ENCODE data around the gene CD58.

The CD58 gene

GRCh38 chr1:116508085-116508983 is 62.5 kb downstream of the CD58 start:
- no peak for DNase-seq

DNA sequence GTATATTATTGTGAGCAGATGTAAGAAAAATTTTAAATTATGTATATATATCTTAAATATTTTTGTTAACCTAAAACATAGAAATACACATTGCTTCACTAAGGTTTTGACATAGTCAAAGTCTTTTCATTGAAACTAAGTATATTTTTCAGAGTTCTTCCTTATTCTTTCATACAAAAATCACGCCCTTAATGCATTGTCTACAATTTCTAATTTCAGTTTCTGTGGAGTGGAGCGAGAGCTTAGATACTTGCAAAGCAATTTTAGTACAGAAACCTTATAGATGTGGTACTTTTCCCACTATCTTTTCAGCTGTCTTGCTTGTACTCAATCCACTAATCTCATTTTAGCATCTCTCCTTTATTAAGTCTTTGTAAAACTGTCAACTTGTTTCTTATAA is 63.2 kb downstream of the CD58 start:
- no peak for DNase-seq

- DNase-seq, result no peak
Measured at GRCh38 chr1:116506132-116507004, 64.5 kb downstream of the CD58 start.

DNA sequence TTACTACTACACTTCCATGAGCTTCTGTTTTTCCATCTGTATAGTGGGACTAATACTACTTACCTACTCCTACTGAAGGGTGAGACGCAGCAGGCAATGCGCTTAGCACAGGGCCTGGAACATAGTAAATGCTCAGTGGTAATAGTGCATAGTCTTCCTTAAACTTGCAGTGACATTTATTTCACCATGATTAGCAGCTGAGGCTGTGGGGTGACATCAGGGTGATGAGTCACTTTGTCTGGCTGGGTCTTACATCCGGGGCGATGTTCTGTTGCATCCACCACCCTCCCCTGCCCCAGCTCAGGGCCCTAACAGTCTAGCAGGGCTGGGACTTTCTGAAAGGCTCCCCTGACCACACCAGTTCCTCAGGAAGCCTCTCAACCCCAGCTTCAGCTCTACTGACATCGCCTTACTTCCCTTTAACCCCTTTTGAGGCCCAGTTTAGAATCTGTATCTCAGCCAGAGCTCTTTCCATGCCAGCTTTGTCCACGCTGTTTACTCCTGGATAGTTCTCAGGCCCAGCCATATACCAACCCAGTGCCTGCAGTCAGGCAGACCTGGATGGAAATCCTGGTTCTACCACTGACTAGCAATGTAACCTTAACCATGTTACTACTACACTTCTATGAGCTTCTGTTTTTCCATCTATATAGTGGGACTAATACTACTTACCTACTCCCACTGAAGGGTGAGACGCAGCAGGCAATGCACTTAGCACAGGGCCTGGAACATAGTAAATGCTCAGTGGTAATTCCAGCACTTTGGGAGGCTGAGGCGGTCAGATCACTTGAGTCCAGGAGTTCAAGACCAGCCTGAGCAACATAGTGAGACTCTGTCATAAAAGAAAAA is 66.3 kb downstream of the CD58 start:
- no peak for DNase-seq

DNA sequence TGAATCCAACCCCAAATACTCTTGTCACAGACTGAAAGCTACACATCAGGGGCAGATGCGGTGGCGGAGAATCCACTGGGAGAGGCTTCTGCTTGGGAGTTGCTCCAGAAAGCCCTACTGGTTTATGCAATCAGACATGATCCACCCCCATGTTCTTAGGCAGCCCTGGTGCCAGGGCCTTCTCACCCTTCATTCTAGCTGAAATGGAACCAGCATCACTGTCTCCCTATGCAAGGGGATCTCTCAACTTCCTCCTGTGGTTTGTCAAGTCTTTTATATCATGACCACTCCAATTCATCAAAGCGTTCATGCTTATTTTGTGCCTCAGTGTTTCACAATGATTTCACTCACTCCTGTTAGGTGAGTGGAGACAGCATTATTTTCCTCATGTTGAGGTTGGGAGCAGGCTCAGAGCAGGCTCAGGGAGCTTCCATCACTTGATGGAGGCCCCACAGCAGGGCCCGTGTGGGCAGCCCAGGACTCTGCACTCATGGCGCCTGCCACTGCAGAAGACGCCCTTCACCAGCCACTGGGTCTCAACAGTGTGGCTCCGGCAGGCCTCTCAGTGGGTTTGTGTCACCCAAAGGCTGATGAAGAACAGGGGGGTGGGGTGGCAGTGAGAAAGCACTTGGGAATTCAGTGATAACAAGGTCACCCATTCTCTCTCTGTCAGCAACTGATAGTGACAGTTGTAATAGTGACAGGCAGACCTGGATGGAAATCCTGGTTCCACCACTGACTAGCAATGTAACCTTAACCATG is 67.1 kb downstream of the CD58 start:
- DNase-seq, result no peak

DNA sequence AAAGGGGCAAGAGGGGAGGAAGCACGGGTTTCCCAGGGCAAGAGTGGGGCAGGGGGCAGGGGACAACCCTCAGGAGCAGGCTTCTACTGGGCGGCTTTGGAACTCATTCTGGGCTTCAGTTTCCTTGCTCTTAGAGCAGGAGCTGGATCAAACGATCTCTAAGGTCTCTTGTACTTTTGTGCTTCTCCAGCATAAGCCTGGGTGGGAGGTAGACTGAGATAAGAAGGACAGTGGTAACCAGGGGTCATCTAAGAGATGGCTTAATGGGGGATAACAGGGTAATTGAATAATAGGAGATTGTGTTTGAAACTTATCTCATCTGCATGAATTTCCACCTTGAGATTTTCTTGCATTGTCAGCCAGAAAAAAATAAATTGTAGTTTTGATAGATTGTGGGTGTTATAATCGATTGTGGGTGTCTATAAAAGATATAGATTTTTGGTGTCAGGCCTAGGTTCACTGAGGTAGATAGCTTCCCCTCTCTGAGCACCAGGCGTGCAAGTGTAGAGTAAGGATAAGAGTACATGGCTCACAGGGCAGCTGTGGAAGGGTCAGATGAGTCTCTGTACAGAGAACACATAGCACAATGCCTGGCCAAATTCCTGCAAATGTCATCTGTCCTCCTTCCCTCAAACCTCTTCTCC is 68.0 kb downstream of the CD58 start:
- no peak for DNase-seq

GRCh38 chr1:116501870-116502244 is 69.0 kb downstream of the CD58 start:
- DNase-seq, result no peak

DNA sequence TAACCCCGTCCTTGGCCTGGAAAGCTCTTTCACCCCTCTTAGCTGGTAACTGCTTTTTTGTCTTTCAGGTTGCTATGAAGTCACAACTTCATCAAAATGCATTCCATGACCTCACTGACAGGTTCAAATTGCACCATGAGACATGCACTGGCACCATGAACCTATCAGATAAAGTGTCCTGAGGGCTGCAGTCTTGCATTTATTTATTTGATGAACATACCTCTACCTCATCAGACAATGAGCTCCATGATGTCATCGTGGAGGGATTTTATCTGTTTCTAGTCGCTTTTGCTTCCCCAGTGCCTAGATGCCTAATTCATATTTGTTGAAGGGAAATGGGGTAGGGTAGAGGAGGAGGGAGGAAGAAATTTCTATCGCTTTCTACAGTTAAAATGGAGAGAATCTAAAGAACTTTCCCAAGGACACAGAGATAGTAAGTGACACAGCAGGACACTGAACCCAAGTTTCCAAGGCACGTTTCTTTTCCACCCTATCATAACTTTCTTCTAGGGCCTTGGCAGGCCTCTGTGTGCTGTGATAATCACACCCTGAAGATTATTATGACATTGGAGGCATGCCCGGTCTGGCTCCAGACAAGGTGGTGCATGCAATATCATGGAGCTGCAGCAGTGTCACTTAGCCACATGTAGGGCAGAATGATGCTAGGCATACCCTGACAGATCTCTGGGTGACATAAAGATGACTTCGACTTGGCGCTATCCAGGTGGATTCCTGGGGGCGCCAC is 69.5 kb downstream of the CD58 start:
- DNase-seq, result no peak

DNA sequence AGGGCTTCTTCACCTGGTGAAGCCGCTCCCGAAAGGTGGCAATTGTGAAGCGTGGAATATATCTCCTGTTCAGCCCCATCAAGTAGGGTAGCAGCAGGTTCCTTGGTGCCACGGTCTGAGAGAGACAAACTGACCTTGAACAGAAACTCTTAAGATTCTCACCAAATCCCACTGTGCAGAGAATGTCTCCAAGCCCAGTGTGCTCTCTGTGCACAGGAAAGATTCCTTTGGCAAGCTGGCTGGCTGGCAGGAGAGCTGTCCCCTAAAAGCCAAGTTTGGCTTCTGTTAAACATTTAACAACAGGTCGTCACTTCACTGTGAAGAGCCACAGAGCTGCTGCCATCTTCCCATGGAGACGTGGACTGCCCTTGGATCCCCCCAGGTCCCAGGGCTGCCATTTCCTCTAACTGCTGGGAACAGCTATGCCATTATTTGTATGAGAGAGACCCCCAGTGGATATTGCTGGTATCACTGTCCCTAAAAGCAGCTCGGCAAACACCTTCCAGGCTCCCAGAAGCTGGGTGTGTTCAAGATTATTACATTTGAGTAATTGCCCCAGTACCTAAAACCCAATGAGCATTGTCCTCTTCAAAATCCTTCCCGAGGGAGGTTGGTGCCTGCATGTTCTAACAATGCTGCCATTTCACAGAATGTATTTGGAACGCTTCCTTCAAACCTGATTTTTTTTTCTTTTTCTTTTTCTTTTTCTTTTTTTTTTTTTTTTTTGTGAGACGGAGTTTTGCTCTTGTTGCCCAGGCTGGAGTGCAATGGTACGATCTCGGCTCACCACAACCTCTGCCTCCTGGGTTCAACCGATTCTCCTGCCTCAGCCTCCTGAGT is 71.8 kb downstream of the CD58 start:
- DNase-seq, result peak; percentile 43 to 47

GRCh38 chr1:116497656-116498055 is 73.2 kb downstream of the CD58 start:
- DNase-seq, result no peak

DNA sequence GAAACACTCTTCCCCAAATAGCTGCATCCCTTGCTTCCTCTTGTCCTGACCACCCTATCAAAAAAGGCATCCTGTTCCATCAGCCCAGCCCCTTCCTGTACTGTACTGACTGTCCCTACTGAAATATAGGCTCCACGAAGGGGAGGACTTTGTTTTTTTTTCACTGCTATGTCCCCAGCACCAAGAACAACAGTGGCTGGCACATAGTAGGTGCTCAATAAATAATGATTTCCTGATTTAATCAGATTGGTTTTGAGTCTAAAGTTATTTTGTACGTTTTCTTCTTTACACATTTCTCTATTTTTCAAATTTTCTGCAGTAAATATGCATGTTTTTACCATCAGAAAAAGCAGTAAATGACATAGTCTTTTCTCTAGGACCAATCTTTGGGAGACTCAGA is 73.9 kb downstream of the CD58 start:
- no peak for DNase-seq

DNA sequence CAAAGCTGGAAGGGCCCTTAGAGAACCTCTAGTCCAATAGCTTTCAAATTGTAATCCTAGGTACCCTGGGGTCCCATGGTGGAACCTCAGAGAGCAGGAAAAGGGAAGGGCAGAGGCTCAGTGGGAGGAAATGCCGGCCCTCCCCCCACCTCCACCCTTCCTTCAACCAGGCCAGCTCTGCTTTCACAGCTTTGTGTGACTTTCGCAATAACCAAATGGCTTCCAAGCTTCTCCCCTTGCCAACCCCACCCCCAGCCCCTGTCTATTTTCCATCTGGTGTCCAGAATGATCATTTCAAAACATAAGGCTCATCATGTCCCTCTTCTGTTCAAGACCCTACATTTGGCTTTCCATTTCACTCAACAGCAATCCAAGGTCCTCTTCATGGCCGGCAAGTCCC is 74.4 kb downstream of the CD58 start:
- no peak for DNase-seq

DNA sequence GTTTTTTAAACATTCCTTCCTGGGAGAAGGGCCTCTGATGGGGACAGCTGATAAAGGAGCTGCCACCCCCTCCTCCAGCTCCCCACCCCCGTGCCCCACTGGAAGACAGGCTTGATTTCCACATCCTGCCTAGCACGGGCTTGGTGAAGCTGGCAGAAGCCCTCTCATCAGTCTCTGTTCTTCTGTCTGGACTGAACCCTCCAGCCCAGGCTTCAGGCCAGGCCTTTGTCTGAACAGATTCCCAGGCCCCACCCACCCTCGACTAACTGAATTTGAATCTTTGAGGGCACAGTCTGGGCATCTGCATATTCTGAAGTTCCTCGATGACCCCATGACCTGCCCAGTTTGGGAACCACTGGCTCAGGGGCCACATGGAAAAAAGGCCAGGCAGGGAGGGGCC is 75.3 kb downstream of the CD58 start:
- no peak for DNase-seq

DNA sequence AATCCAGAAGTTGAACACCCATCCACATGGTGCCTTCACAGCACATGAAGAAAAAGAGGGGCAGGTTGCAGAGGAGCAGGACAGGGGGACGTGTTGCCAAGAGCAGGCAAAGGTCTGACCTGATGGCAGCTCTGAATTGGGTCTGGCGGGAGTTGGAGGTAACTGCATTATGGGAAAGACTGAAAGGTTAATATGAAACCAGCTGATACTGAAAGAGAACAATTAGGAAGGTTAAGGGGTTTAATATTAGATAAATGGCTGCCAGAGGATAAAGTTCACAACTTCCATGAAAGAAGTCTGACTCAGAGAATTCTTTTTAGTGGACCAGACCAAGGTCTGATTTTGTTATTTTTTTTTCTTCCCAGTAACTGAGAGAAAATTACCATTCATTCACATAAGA is 76.1 kb downstream of the CD58 start:
- no peak for DNase-seq

DNA sequence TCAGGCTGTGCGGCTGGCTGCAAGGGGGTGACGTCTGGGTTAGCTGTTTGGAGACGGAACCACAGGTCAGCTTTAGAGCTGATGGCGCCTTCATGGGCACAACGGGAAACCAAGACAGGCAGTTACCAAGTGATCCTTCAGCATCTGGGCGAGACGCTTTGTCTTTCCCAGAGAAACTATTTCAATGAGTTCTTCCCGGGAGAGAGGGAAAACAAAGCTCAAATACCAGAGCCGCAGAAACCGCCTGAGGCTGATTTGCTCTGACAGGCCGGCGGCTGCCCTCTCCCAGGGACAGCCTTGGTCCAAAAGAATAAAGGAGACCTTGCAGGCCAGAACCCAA is 76.5 kb downstream of the CD58 start:
- DNase-seq, result no peak

DNA sequence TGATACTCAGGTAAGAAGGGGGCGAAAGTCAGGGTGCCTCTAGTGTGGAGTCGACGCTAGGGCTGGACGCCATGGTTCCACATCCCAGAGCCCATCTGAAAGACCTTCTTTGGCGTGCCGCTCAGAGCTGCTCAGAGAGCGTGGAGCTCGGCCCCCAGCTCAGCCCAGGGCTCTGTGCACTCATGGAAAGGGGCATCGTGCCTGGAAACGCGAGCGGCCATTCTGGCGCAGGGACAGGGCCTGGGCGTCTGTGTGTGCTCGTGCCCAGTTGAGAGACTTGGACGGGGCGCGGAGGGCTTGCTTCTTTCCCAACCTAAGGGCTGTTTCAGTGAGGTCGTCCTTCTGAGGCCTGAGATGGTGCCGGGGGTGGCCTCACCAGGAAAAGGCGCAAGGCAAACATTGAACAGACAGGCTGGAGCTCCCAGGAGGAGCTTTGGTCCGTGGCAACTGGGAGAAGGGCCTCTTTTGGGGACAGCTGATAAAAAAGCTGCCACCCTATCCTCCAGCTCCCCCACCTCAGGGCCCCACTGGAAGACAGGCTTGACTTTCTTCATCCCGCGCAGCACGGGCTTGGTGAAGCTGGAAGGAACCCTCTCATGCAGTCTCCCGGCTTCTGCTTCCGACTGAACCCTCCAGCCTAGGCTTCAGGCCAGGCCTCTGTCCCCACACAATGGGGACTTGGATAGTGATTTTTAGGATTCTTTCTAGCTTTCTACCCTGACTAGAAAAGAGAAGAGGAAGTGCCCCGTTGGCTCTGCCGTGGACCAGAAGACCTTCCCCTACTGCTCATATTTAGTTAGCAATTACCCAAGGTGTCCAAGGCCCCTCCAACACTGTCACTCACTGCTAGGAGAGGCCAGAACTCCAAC is 77.1 kb downstream of the CD58 start:
- DNase-seq, result no peak

- DNase-seq, result no peak
Measured at GRCh38 chr1:116493036-116493435, 77.8 kb downstream of the CD58 start.

DNA sequence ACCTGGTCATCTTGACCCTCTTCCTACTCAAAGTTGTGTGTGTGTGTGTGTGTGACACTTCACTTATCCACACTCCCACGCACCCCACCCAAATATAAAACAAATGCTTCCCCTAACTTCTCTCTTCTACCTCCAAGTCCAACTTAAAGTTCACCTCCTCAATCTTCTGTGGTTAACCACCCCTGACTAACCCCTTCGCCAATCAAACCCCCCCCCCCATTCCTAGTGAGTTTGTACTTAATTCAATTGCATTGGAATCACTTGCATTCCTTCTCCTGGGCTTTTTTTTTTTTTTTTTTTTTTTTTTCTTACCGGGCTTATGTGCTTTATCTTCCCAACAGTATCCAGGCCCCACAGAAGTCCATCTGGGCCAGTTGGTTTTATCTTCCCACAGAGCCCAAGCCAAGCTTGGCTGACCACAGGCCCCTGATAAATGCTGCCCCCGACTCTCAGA is 78.4 kb downstream of the CD58 start:
- DNase-seq, result no peak

DNA sequence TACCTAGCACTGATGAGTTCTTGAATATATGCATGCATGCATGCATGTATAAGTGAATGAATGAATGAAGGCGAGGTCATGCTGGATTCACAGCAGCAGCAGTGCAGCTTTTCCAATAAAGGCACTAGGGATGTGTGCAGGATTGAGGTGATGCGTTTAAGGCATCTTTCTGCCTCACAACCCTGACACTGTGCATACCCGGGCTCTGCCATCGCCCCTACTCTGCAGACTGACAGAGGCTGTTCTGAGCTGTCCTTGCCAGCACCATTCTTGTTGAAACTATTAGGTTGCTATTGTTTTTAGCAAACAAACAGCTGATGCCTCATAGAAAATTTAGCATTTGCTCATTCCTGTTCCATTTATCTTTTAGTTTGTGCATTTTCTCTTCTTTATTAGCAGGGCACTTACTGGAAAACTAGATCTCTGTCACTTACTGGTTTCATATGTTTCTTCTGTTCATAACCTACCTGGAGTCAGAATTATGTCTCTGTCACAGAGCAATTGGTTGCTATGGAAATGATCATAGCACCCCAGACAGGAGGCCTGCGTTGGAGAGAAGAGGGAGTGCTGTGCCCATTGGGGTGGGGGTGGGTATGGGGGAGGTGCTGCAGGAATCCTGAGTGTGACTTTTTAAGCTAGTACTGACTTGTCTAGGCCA is 79.0 kb downstream of the CD58 start:
- DNase-seq, result no peak

All from NCI-H2081 (cell line).